A549 (cell line): ENCODE results near the gene PAPPA2. TPM values are rescaled to one million over a fixed set of nuclear protein-coding genes. Genes with fewer than 3 reads are reported as not detected.

ENCODE experiments used
- ATAC-seq, 2 experiments: fragments of 200-7000 bp in 1 of 2; fragments of >200 bp in 1 of 2; cut with Nextera tagmentation in 1 of 2; cut with Tn5 transposase in 1 of 2; 3 replicates each; pipeline versions ENCODE4 v1.8.0 to v1.9.1; 2018 to 2020; ENCODE audit warnings: mild to moderate bottlenecking in 1 of 2, moderate library complexity in 1 of 2
- CTCF ChIA-PET: fragments of 300-600 bp; sonication (Branson Sonifier 250); formaldehyde crosslinking; extraction: SDS; loops from one replicate; lab custom pipeline; 2021; ENCODE audit warnings: antibody characterized with exemption, inconsistent platforms; lab: Yijun Ruan, JAX
- POLR2A ChIA-PET: fragments of 350-600 bp; formaldehyde crosslinking; extraction: SDS; loops from one replicate; lab custom pipeline; 2021; ENCODE audit warnings: antibody characterized with exemption, inconsistent platforms; lab: Yijun Ruan, JAX
- DNase-seq, 2 experiments: peaks; one replicate each; pipeline versions ENCODE4 v3.0.0 to v3.0.0-alpha.2; 2011 to 2016; ENCODE audit warnings: low read depth in 1 of 2, low spot score in 1 of 2
- FAIRE-seq: peaks from 2 replicates; lab custom pipeline; 2011; peaks lifted over from hg19 to GRCh38; lab: Jason Lieb, UNC
- H3K27ac ChIP-seq, 2 experiments: fragments of >200 bp; sonication (Bioruptor Twin); formaldehyde crosslinking; 3 replicates each; pipeline ENCODE4 v1.5.1; 2016 to 2017
- H3K4me1 ChIP-seq: fragments of >200 bp; sonication (Bioruptor Twin); formaldehyde crosslinking; 3 replicates; pipeline ENCODE4 v1.6.1; 2016
- H3K4me2 ChIP-seq: fragments of >200 bp; sonication (Bioruptor Twin); formaldehyde crosslinking; 3 replicates; pipeline ENCODE4 v1.6.1; 2016
- H3K4me3 ChIP-seq: fragments of >200 bp; sonication (Bioruptor Twin); formaldehyde crosslinking; 3 replicates; pipeline ENCODE4 v1.5.1; 2016
- H3K9me3 ChIP-seq: fragments of >200 bp; sonication (Bioruptor Twin); formaldehyde crosslinking; 3 replicates; pipeline ENCODE4 v1.6.1; 2016
- ATOH8 ChIP-seq: fragments of 250-450 bp; sonication (Bioruptor Pico); IDR thresholded peaks from 2 replicates; pipeline ENCODE4 v1.5.0; 2020; ENCODE audit warnings: low read depth, mild to moderate bottlenecking, moderate library complexity
- BCL3 ChIP-seq: fragments of >200 bp; sonication (Bioruptor Twin); formaldehyde crosslinking; IDR thresholded peaks from 3 replicates; pipeline ENCODE4 v1.6.1; 2016
- BHLHE40 ChIP-seq: IDR thresholded peaks from 2 replicates; pipeline ENCODE4 v1.6.1; 2012; ENCODE audit warnings: low read depth, low read length, inconsistent platforms
- CBX2 ChIP-seq: fragments of 200-600 bp; sonication (generic); IDR thresholded peaks from 2 replicates; pipeline ENCODE4 v1.6.1; 2016; ENCODE audit warnings: low read depth, mild to moderate bottlenecking, borderline replicate concordance
- CEBPB ChIP-seq, 2 experiments: fragments of >200 bp in 1 of 2; sonication (Bioruptor Twin) in 1 of 2; formaldehyde crosslinking in 1 of 2; IDR thresholded peaks; 2 replicates each; pipeline ENCODE4 v1.6.1; 2012 to 2016
- CHD2 ChIP-seq: fragments of 150-350 bp; IDR thresholded peaks from 2 replicates; pipeline ENCODE4 v1.6.1; 2014; ENCODE audit warnings: low read length; ENCODE audit not compliant: partially characterized antibody
- EHF ChIP-seq: fragments of 250-450 bp; sonication (Bioruptor Pico); IDR thresholded peaks from 2 replicates; pipeline ENCODE4 v1.5.0; 2020; ENCODE audit warnings: mild to moderate bottlenecking
- EHMT2 ChIP-seq: fragments of 200-600 bp; sonication (generic); IDR thresholded peaks from 2 replicates; pipeline ENCODE4 v1.6.1; 2016; ENCODE audit warnings: antibody characterized with exemption, low read depth, mild to moderate bottlenecking, moderate library complexity
- ELK1 ChIP-seq: fragments of 150-350 bp; IDR thresholded peaks from 2 replicates; pipeline ENCODE4 v1.6.1; 2014; ENCODE audit warnings: low read depth, mild to moderate bottlenecking, low read length
- FOSL2 ChIP-seq, 2 experiments: fragments of 450-650 bp in 1 of 2; fragments of >200 bp in 1 of 2; sonication (Bioruptor Twin) in 1 of 2; formaldehyde crosslinking; IDR thresholded peaks; 2 replicates each; pipeline versions ENCODE4 v1.5.0 to v1.6.1; 2016 to 2020; ENCODE audit warnings: mild to moderate bottlenecking in 1 of 2, moderate library complexity in 1 of 2
- FOXS1 ChIP-seq: fragments of 250-450 bp; sonication (Bioruptor Pico); IDR thresholded peaks from 2 replicates; pipeline ENCODE4 v1.5.0; 2020; ENCODE audit warnings: mild to moderate bottlenecking, moderate library complexity
- HEYL ChIP-seq: fragments of 250-450 bp; sonication (Bioruptor Pico); IDR thresholded peaks from 2 replicates; pipeline ENCODE4 v1.8.0; 2021; ENCODE audit warnings: mild to moderate bottlenecking, moderate library complexity
- HOXA7 ChIP-seq: fragments of 250-450 bp; sonication (Bioruptor Pico); IDR thresholded peaks from 2 replicates; pipeline ENCODE4 v1.5.0; 2020; ENCODE audit warnings: mild to moderate bottlenecking, moderate library complexity
- HOXB13 ChIP-seq: fragments of 250-450 bp; sonication (Bioruptor Pico); IDR thresholded peaks from 2 replicates; pipeline ENCODE4 v1.5.0; 2020; ENCODE audit warnings: low read depth, mild to moderate bottlenecking, moderate library complexity
- MAZ ChIP-seq: fragments of 150-350 bp; IDR thresholded peaks from 2 replicates; pipeline ENCODE4 v1.6.1; 2014; ENCODE audit warnings: antibody characterized with exemption, low read depth, low read length, borderline replicate concordance
- NFE2L2 ChIP-seq: fragments of 150-350 bp; conservative IDR thresholded peaks from 2 replicates; pipeline ENCODE4 v1.6.1; 2014; ENCODE audit warnings: low read length
- PBX3 ChIP-seq: IDR thresholded peaks from 2 replicates; pipeline ENCODE4 v1.6.1; 2012
- POLR2A ChIP-seq: IDR thresholded peaks from 2 replicates; pipeline ENCODE4 v1.6.1; 2012; ENCODE audit warnings: mild to moderate bottlenecking, low read length
- RARB ChIP-seq: fragments of 250-450 bp; sonication (Bioruptor Pico); IDR thresholded peaks from 2 replicates; pipeline ENCODE4 v1.8.0; 2021; ENCODE audit warnings: mild to moderate bottlenecking, moderate library complexity
- TFCP2L1 ChIP-seq: fragments of 250-450 bp; sonication (Bioruptor Pico); IDR thresholded peaks from 2 replicates; pipeline ENCODE4 v1.5.0; 2021; ENCODE audit warnings: mild to moderate bottlenecking
- TP53 ChIP-seq: fragments of 250-450 bp; sonication (Bioruptor Pico); IDR thresholded peaks from 2 replicates; pipeline ENCODE4 v1.5.0; 2021; ENCODE audit warnings: mild to moderate bottlenecking, moderate library complexity
- ZC3H11A ChIP-seq: fragments of 450-650 bp; IDR thresholded peaks from 2 replicates; pipeline ENCODE4 v1.6.1; 2014; ENCODE audit warnings: antibody characterized with exemption, mild to moderate bottlenecking
- ZFP36 ChIP-seq: fragments of 450-650 bp; IDR thresholded peaks from 2 replicates; pipeline ENCODE4 v1.6.1; 2014; ENCODE audit warnings: borderline replicate concordance; ENCODE audit not compliant: partially characterized antibody
- ZSCAN20 ChIP-seq: fragments of 250-450 bp; sonication (Bioruptor Pico); IDR thresholded peaks from 2 replicates; pipeline ENCODE4 v1.8.0; 2022; ENCODE audit warnings: mild to moderate bottlenecking, moderate library complexity
- WGBS: methylation state at CpG from one replicate; pipeline ENCODE4 v1.1.6; 2017; ENCODE audit errors: missing lambda C conversion rate; 5-methylcytosine and 5-hydroxymethylcytosine counted together
- polyA plus RNA-seq, 4 experiments: library from polyadenylated mRNA; depleted of rRNA in 3 of 4; stranded (reverse); fragments of >200 nt; fragmentation: RNase III in 1 of 4; extraction: RNeasy Plus Mini Kit Qiagen cat#74134 plus additional on column Dnase treatment in 1 of 4; gene quantifications; 2 replicates in 3 of 4; 3 replicates in 1 of 4; pipeline ENCODE4 v1.2.3, GENCODE V29; 2011 to 2017
- TF ChIP-seq, protein P1 (sequence below): fragments of 450-650 bp; IDR thresholded peaks from 2 replicates; pipeline ENCODE4 v1.6.1; 2014; ENCODE audit warnings: antibody characterized with exemption
- TF ChIP-seq, protein P2 (sequence below): fragments of >200 bp; sonication (Bioruptor Twin); formaldehyde crosslinking; IDR thresholded peaks from 3 replicates; pipeline ENCODE4 v1.5.1; 2016

The PAPPA2 gene
- polyA plus RNA-seq, 2 of the 4 experiments (the other 2 are of a cell fraction), result 0.03 to 0.72 TPM

- Histone ChIP-seq H3K4me3 (no peak overlapping the region), H3K4me2 (no peak overlapping the region)
- TF ChIP-seq RARB (no peak), CHD2 (no peak), ZC3H11A (no peak), EHF (no peak), PBX3 (no peak)
- TF ChIP-seq, protein P1, sequence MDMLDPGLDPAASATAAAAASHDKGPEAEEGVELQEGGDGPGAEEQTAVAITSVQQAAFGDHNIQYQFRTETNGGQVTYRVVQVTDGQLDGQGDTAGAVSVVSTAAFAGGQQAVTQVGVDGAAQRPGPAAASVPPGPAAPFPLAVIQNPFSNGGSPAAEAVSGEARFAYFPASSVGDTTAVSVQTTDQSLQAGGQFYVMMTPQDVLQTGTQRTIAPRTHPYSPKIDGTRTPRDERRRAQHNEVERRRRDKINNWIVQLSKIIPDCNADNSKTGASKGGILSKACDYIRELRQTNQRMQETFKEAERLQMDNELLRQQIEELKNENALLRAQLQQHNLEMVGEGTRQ, result no peak
- TF ChIP-seq, protein P2, sequence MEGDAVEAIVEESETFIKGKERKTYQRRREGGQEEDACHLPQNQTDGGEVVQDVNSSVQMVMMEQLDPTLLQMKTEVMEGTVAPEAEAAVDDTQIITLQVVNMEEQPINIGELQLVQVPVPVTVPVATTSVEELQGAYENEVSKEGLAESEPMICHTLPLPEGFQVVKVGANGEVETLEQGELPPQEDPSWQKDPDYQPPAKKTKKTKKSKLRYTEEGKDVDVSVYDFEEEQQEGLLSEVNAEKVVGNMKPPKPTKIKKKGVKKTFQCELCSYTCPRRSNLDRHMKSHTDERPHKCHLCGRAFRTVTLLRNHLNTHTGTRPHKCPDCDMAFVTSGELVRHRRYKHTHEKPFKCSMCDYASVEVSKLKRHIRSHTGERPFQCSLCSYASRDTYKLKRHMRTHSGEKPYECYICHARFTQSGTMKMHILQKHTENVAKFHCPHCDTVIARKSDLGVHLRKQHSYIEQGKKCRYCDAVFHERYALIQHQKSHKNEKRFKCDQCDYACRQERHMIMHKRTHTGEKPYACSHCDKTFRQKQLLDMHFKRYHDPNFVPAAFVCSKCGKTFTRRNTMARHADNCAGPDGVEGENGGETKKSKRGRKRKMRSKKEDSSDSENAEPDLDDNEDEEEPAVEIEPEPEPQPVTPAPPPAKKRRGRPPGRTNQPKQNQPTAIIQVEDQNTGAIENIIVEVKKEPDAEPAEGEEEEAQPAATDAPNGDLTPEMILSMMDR, result no peak
- TF ChIP-seq, all 56 proteins: peak for 0
- H3K4me1 ChIP-seq, result no peaks in the 10 kb centered on the region
- no peak overlapping the region for H3K27ac ChIP-seq
- ATAC-seq (no peak), DNase-seq (no peak), FAIRE-seq (no peak)
- POLR2A ChIA-PET, result no interaction called here
- no peaks in the 10 kb centered on the region for H3K9me3 ChIP-seq
- CTCF ChIA-PET, result interaction anchor here (1.1 kb wide), 1 partner anchor 10 kb away, joined by 3 read pairs; no protein-coding TSS in a partner anchor
- 0% methylated on average over 2 of the region's 2 CpGs for WGBS
Observed at GRCh38 chr1:176434234-176434633, 28.7 kb upstream of the PAPPA2 start.

DNA sequence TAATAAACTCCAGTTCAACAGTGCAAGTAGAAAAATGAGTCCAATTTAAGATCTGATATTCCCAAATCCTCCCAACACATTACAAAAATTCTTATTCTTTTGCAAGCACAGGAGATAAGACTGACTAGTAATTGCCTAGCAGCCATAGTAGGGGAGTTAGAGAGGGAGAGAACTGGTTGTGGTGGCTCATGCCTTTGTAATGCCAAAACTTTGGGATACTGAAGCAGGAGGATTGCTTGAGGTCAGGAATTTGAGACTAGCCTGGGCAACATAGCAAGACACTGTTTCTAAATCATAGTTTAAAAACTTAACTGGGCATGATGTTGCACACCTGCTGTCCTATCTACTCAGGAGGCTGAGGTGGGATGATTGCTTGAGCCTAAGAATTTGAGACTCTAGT, 26.7 kb upstream of the PAPPA2 start:
- H3K4me1 ChIP-seq, result no peaks in the 10 kb centered on the region
- ATAC-seq, result no peak
- H3K4me2 ChIP-seq, result no peak overlapping the region
- H3K9me3 ChIP-seq, result no peaks in the 10 kb centered on the region
- ChIA-PET CTCF (no interaction called here), POLR2A (no interaction called here)
- H3K27ac ChIP-seq, result no peak overlapping the region
- no peak for DNase-seq
- TF ChIP-seq BCL3, result no peak
- TF ChIP-seq FOSL2 (IDR thresholded peaks at IDR 0.05), result no peak
- no peak for TF ChIP-seq FOSL2 (CRISPR knock-in tag; IDR thresholded peaks at IDR 0.05)
- no peak for TF ChIP-seq CBX2
- no peak for TF ChIP-seq ELK1
- no peak for TF ChIP-seq ZFP36
- no peak for TF ChIP-seq CEBPB (IDR thresholded peaks at IDR 0.05)
- no peak for TF ChIP-seq HOXA7
- TF ChIP-seq NFE2L2, result no peak
- TF ChIP-seq HOXB13 (CRISPR knock-in tag), result no peak
- TF ChIP-seq HEYL (CRISPR knock-in tag), result no peak
- TF ChIP-seq EHMT2, result no peak
- no peak overlapping the region for H3K4me3 ChIP-seq
- FAIRE-seq, result no peak

- TF ChIP-seq ZSCAN20 (CRISPR knock-in tag) (no peak), EHF (no peak), MAZ (no peak), NFE2L2 (no peak), TP53 (CRISPR knock-in tag) (no peak), TFCP2L1 (CRISPR knock-in tag) (no peak), ZFP36 (no peak), POLR2A (no peak), CHD2 (no peak), FOXS1 (no peak), CBX2 (no peak), ATOH8 (CRISPR knock-in tag) (no peak), BHLHE40 (no peak)
- CTCF ChIA-PET, result no interaction called here
- H3K4me2 ChIP-seq, result no peak overlapping the region
- POLR2A ChIA-PET, result no interaction called here
- H3K27ac ChIP-seq, result no peak overlapping the region
- WGBS, result 14% methylated on average over 2 of the region's 2 CpGs
- no peaks in the 10 kb centered on the region for H3K9me3 ChIP-seq
- DNase-seq, result no peak
- H3K4me1 ChIP-seq, result no peaks in the 10 kb centered on the region
- no peak overlapping the region for H3K4me3 ChIP-seq
- no peak for ATAC-seq
- FAIRE-seq, result no peak
Observed at GRCh38 chr1:176440176-176440575, 22.8 kb upstream of the PAPPA2 start.
